ENCODE measurements around the gene ZC3H12C. TPM values are rescaled to one million over a fixed set of nuclear protein-coding genes. Genes with fewer than 3 reads are reported as not detected.

ZC3H12C gene
- total and polyA plus RNA-seq, 10 of the 15 experiments (the other 5 are each of a cell fraction or from before 2014, with no cell fraction given), result 0.31 to 31.0 (median 3.7) TPM

DNA sequence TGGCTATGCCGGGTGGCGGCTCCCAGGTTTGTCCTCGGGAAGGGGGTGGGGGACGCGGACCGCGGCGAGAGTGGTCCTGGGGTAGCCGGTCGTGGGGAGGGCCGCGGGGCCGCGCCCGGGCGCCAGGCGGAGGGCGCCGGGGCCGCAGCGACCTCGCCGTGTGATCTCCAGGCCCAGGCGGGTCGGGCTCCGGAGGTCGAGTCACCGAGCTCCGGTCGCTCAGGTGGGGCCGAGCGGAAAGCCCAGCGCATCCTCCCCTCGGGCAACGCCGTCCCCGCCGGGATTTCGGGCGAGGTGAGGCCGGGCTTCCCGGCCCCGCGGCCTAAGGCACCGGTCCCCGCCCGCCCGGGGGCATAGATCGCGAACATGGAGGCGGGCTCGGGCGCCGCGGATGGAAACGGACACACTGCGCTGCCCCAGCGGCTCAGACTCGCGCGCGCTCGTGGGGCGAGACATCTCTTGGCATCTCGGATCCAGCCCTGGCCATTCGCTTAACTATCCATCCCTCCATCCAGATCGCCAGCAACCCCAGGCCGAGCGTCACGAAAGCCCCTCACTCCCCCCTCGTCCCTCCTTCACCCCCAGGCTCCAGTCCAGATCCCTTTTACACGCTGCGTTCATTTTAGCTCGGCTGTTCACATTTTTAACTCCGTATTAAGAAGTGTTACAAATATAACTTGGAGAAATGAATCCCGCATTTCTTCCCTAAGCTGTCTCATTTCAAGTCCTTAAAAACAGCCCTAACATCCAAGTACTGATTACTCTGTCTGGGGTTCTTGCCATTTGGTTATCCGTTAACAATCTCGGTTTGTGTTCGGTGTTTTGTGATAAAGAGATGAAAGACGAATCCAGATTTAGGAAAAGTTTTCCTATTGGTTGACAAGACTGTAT is 460 bp downstream of the ZC3H12C start (continued):
- TF ChIP-seq CBX3 (IDR thresholded peaks at IDR 0.05; ENCODE audit: borderline replicate concordance, low read depth), result no peak
- TF ChIP-seq MTA2 (IDR thresholded peaks at IDR 0.05; ENCODE audit: low read depth), result no peak
- TF ChIP-seq CBFB (IDR thresholded peaks at IDR 0.05; ENCODE audit: low read depth), result no peak
- no peak for TF ChIP-seq NRF1 (conservative IDR thresholded peaks at IDR 0.05; ENCODE audit: low read depth, low read length)
- TF ChIP-seq ZBTB11 (CRISPR knock-in tag; IDR thresholded peaks at IDR 0.05), result no peak
- no peak for TF ChIP-seq ZSCAN29 (IDR thresholded peaks at IDR 0.05)
